ENCODE results near the gene ATXN2L.
"Not testable (repeated sequence)": the region's sequence is repeated elsewhere in the genome, so short reads cannot be mapped to it uniquely, and the experiment has no call there.

ATXN2L gene

GRCh38 chr16:28822520-28823290, at the start of gene ATXN2L:
TSS of gene ATXN2L (plus strand) at chr16:28822999. CDS start at chr16:28823260, 261 bp downstream.
- DNase-seq = peak; percentile 92

- DNase-seq = not testable (repeated sequence)
Observed at GRCh38 chr16:28781697-28782096, 41.1 kb upstream of the ATXN2L start.

GRCh38 chr16:28782357-28782756, 40.4 kb upstream of the ATXN2L start:
- DNase-seq = not testable (repeated sequence)

- peak; percentile 79 for DNase-seq
Observed at GRCh38 chr16:28802235-28803019, 20.4 kb upstream of the ATXN2L start.

GRCh38 chr16:28807445-28808120, 15.2 kb upstream of the ATXN2L start:
- DNase-seq = not testable (repeated sequence)

GRCh38 chr16:28820016-28820415, 2.8 kb upstream of the ATXN2L start:
- DNase-seq = no peak

- DNase-seq = not testable (repeated sequence)
Observed at GRCh38 chr16:28820546-28820945, 2.3 kb upstream of the ATXN2L start.

- no peak for DNase-seq
Observed at GRCh38 chr16:28821874-28822519, 802 bp upstream of the ATXN2L start.

GRCh38 chr16:28823291-28823872, 583 bp downstream of the ATXN2L start:
- no peak for DNase-seq

- peak; percentile 95 for DNase-seq
Observed at GRCh38 chr16:28823873-28824716, 1.3 kb downstream of the ATXN2L start.

GRCh38 chr16:28824717-28824973, 1.8 kb downstream of the ATXN2L start:
- DNase-seq = no peak

- DNase-seq = no peak
Observed at GRCh38 chr16:28826141-28826540, 3.3 kb downstream of the ATXN2L start.

- no peak for DNase-seq
Observed at GRCh38 chr16:28829747-28830146, 6.9 kb downstream of the ATXN2L start.

- DNase-seq = no peak
Observed at GRCh38 chr16:28830531-28830930, 7.7 kb downstream of the ATXN2L start.

- DNase-seq = no peak
Observed at GRCh38 chr16:28834349-28834748, 11.6 kb downstream of the ATXN2L start.

- no peak for DNase-seq
Observed at GRCh38 chr16:28834873-28835863, 12.4 kb downstream of the ATXN2L start.

- no peak for DNase-seq
Observed at GRCh38 chr16:28835864-28836760, 13.3 kb downstream of the ATXN2L start.

- DNase-seq = no peak
Observed at GRCh38 chr16:28836761-28837064, 13.9 kb downstream of the ATXN2L start.

- DNase-seq = no peak
Observed at GRCh38 chr16:28837672-28838557, 15.1 kb downstream of the ATXN2L start.
